BJ (cell line): Measurements from ENCODE around the gene FPR2. TPM values are rescaled to one million over a fixed set of nuclear protein-coding genes. Genes with fewer than 3 reads are reported as not detected.

ENCODE experiments used
- CTCF ChIA-PET: fragments of 350-600 bp; formaldehyde crosslinking; extraction: SDS; loops from one replicate; lab custom pipeline; 2021; ENCODE audit warnings: antibody characterized with exemption, inconsistent platforms; lab: Yijun Ruan, JAX
- POLR2A ChIA-PET: fragments of 300-600 bp; sonication (Branson Sonifier 250); formaldehyde crosslinking; extraction: SDS; loops from one replicate; lab custom pipeline; 2021; ENCODE audit warnings: antibody characterized with exemption; lab: Charles Lee
- DNase-seq: peaks from one replicate; pipeline ENCODE4 v3.0.0-alpha.2; 2011; ENCODE audit warnings: low read depth
- H3K27me3 ChIP-seq: 2 replicates; pipeline ENCODE4 v1.6.0; 2011; ENCODE audit warnings: low read length; ENCODE audit not compliant: control insufficient read depth, insufficient read depth
- H3K36me3 ChIP-seq: 2 replicates; pipeline ENCODE4 v1.5.1; 2011; ENCODE audit warnings: low read length; ENCODE audit not compliant: control insufficient read depth, insufficient read depth
- H3K4me3 ChIP-seq: 2 replicates; pipeline ENCODE4 v1.5.1; 2011; ENCODE audit warnings: low read depth, mild to moderate bottlenecking, control low read depth, low read length
- polyA plus RNA-seq: library from polyadenylated mRNA; depleted of rRNA; stranded (reverse); fragments of >200 nt; gene quantifications from 2 replicates; pipeline ENCODE4 v1.2.3, GENCODE V29; 2011
- TF ChIP-seq, protein P1 (sequence below): IDR thresholded peaks from 2 replicates; pipeline ENCODE4 v1.5.1; 2011; ENCODE audit warnings: low read depth, mild to moderate bottlenecking, control low read depth, inconsistent platforms, low read length, moderate library complexity; ENCODE audit not compliant: insufficient read depth

FPR2 gene
- polyA plus RNA-seq, 1 experiment: not detected

DNA sequence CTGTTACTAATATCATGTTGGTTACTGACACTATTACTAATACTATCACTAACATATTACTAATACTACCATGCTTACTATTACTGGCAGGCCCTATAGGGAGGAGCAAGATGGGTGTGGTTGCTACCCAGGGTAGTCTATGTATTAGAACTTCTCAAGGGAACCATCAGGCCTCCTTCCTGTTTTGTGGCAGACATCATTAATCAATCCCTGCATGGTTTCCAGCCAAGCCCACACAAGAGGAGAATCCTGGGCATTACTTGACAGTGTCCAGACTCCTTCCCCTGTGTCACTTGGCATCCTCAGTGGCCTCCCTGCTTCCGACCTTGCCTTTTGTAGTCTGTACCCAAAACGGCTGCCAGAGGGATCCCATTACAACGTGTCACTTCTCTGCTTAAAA, 46.1 kb upstream of the FPR2 start:
- TF ChIP-seq, protein P1, sequence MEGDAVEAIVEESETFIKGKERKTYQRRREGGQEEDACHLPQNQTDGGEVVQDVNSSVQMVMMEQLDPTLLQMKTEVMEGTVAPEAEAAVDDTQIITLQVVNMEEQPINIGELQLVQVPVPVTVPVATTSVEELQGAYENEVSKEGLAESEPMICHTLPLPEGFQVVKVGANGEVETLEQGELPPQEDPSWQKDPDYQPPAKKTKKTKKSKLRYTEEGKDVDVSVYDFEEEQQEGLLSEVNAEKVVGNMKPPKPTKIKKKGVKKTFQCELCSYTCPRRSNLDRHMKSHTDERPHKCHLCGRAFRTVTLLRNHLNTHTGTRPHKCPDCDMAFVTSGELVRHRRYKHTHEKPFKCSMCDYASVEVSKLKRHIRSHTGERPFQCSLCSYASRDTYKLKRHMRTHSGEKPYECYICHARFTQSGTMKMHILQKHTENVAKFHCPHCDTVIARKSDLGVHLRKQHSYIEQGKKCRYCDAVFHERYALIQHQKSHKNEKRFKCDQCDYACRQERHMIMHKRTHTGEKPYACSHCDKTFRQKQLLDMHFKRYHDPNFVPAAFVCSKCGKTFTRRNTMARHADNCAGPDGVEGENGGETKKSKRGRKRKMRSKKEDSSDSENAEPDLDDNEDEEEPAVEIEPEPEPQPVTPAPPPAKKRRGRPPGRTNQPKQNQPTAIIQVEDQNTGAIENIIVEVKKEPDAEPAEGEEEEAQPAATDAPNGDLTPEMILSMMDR: no peak
- peaks cover 8% of the 10 kb centered on the region for H3K27me3 ChIP-seq
- ChIA-PET POLR2A (no interaction called here), CTCF (no interaction called here)
- H3K4me3 ChIP-seq: no peak overlapping the region
- H3K36me3 ChIP-seq: no peaks in the 10 kb centered on the region
- DNase-seq: no peak

DNA sequence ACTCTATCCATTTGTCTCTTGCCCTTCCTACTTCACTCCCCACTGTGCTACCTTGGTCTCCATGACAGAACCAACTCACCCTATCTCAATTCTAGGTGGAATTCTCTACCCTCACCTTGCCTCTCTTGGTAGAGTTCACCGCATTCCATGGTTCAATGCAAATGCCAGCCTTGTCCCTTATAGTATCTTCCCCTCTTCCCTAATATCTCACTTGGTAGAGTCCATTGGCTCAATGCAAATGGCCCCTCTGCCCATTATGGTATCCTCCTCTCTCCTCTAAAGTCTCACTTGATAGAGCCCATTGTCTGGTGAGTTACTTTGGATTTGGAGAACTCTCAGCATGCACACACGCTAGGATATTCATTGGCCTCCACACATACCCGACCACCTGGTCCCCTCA, 45.1 kb upstream of the FPR2 start:
- peaks cover 8% of the 10 kb centered on the region for H3K27me3 ChIP-seq
- DNase-seq: no peak
- TF ChIP-seq, protein P1: no peak
- H3K36me3 ChIP-seq: no peaks in the 10 kb centered on the region
- ChIA-PET POLR2A (no interaction called here), CTCF (no interaction called here)
- no peak overlapping the region for H3K4me3 ChIP-seq

- ChIA-PET CTCF (no interaction called here), POLR2A (no interaction called here)
- peaks cover 11% of the 10 kb centered on the region for H3K27me3 ChIP-seq
- H3K36me3 ChIP-seq: no peaks in the 10 kb centered on the region
- no peak for DNase-seq
- TF ChIP-seq, protein P1: no peak
- H3K4me3 ChIP-seq: no peak overlapping the region
Observed at GRCh38 chr19:51716925-51717324, 44.1 kb upstream of the FPR2 start.

DNA sequence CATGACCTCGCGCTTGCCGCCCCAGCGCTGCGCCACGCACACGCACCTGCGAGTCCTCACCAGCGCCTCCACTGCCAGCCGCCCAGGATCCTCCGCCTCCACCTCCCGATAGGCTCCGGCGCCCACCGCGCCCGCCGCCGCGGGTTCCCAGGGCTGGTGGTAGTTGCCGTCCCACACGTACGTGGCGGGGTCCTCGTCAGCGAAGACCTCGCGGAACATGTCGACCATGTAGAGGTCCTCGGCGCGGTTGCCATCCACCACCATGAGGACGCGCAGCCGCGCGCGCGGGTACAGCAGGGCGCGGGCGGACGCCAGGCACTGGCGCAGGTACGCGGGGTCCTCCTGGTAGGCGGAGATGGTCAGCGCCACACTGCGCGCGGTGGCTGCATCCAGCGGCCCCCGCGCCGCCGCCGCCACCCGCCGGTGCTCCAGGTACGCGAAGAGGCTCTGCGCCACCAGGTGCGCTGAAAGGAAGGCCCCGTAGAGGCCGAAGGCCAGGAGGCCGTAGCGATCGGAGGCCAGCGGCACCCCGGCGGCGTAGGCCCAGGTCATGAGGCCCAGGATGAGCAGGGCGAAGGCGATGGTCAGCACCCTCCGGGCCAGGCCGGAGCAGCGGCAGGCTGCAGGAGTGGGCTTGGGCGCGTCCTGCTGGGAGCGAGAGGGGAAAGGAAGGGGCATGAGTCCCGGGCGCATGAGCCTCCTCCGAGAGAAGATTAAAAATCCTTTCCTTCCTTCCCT, 41.6 kb upstream of the FPR2 start:
- Histone ChIP-seq H3K4me3 (no peak overlapping the region), H3K36me3 (no peaks in the 10 kb centered on the region), H3K27me3 (peaks cover 11% of the 10 kb centered on the region)
- POLR2A ChIA-PET: no interaction called here
- CTCF ChIA-PET: no interaction called here
- no peak for DNase-seq
- TF ChIP-seq, protein P1: no peak

- POLR2A ChIA-PET: no interaction called here
- CTCF ChIA-PET: no interaction called here
- TF ChIP-seq, protein P1: no peak
- Histone ChIP-seq H3K27me3 (peaks cover 14% of the 10 kb centered on the region), H3K36me3 (no peaks in the 10 kb centered on the region), H3K4me3 (no peak overlapping the region)
- no peak for DNase-seq
Observed at GRCh38 chr19:51721905-51722304, 39.1 kb upstream of the FPR2 start.
